Subcutaneous adipose tissue (tissue), 4 donors: ENCODE results near the gene ST6GALNAC2. TPM values are rescaled to one million over a fixed set of nuclear protein-coding genes. Genes with fewer than 3 reads are reported as not detected.

Experiments
- CTCF ChIP-seq: fragments of 450-650 bp; IDR thresholded peaks from one replicate; pipeline ENCODE4 v1.5.1; 2016; ENCODE audit warnings: low read depth, mild to moderate bottlenecking, control low read depth, antibody characterized with exemption, moderate library complexity
- total RNA-seq, 4 donors: library from RNA; depleted of rRNA; stranded (reverse); fragments of >200 nt; gene quantifications; one replicate each; pipeline ENCODE4 v1.1.0, GENCODE V29; 2016

The ST6GALNAC2 gene
- total RNA-seq, 4 donors from 2014 or later: 4.2 to 18.0 (median 12.7) TPM

- TF ChIP-seq CTCF: no peak
Measured at GRCh38 chr17:76581515-76581914, 4.1 kb downstream of the ST6GALNAC2 start.

- TF ChIP-seq CTCF: no peak
Measured at GRCh38 chr17:76579281-76579680, 6.4 kb downstream of the ST6GALNAC2 start.

- TF ChIP-seq CTCF: no peak
Measured at GRCh38 chr17:76578376-76578775, 7.3 kb downstream of the ST6GALNAC2 start.

GRCh38 chr17:76577876-76578275, 7.8 kb downstream of the ST6GALNAC2 start:
- no peak for TF ChIP-seq CTCF

GRCh38 chr17:76576189-76576588, 9.5 kb downstream of the ST6GALNAC2 start:
- no peak for TF ChIP-seq CTCF

- TF ChIP-seq CTCF: no peak
Measured at GRCh38 chr17:76575570-76575969, 10.1 kb downstream of the ST6GALNAC2 start.

GRCh38 chr17:76574166-76574565, 11.5 kb downstream of the ST6GALNAC2 start:
- no peak for TF ChIP-seq CTCF
